SIG-M5 treated with dmso at 0.1 percent for 504 hours (cell line): ENCODE data around the gene THSD4.

Source experiments
- DNase-seq: peaks from one replicate; lab custom pipeline; 2025; ENCODE audit not compliant: unreplicated experiment; lab: John Stamatoyannopoulos, UW

Gene THSD4

GRCh38 chr15:71597126-71597525 is 481.9 kb downstream of the THSD4 start:
- DNase-seq = no peak

- no peak for DNase-seq
These were observed 482.4 kb downstream of the THSD4 start for GRCh38 chr15:71597637-71598036.

- no peak for DNase-seq
These were observed 483.5 kb downstream of the THSD4 start for GRCh38 chr15:71598741-71599140.

GRCh38 chr15:71599418-71600151 is 484.3 kb downstream of the THSD4 start:
- no peak for DNase-seq

- DNase-seq = no peak
These were observed 485.0 kb downstream of the THSD4 start for GRCh38 chr15:71600237-71600636.

- DNase-seq = no peak
These were observed 486.0 kb downstream of the THSD4 start for GRCh38 chr15:71601038-71601834.

GRCh38 chr15:71603379-71603778 is 488.1 kb downstream of the THSD4 start:
- DNase-seq = no peak

- DNase-seq = no peak
These were observed 492.1 kb downstream of the THSD4 start for GRCh38 chr15:71607383-71607782.

- no peak for DNase-seq
These were observed 495.7 kb downstream of the THSD4 start for GRCh38 chr15:71610728-71611552.

GRCh38 chr15:71611553-71612396 is 496.5 kb downstream of the THSD4 start:
- DNase-seq = no peak

- DNase-seq = no peak
These were observed 497.1 kb downstream of the THSD4 start for GRCh38 chr15:71612397-71612722.

GRCh38 chr15:71612869-71613268 is 497.6 kb downstream of the THSD4 start:
- DNase-seq = no peak

- no peak for DNase-seq
These were observed 507.8 kb downstream of the THSD4 start for GRCh38 chr15:71623111-71623510.

- no peak for DNase-seq
These were observed 511.4 kb downstream of the THSD4 start for GRCh38 chr15:71626596-71627088.

- DNase-seq = no peak
These were observed 511.9 kb downstream of the THSD4 start for GRCh38 chr15:71627188-71627587.

GRCh38 chr15:71627604-71628003 is 512.3 kb downstream of the THSD4 start:
- DNase-seq = no peak

- DNase-seq = no peak
These were observed 513.9 kb downstream of the THSD4 start for GRCh38 chr15:71628988-71629770.

GRCh38 chr15:71629781-71630474 is 514.7 kb downstream of the THSD4 start:
- DNase-seq = no peak

GRCh38 chr15:71630475-71630809 is 515.2 kb downstream of the THSD4 start:
- DNase-seq = no peak
